ENCODE results near the gene DDX24.

GRCh38 chr14:94028450-94028826 lies 52.6 kb downstream of the DDX24 start:
- no peak for TF ChIP-seq CTCF (IDR thresholded peaks at IDR 0.05)
- TF ChIP-seq POLR2A (IDR thresholded peaks at IDR 0.05), result no peak

Measured in body of pancreas (tissue), 4 donors.